ENCODE results near the gene ADARB2. TPM values are rescaled to one million over a fixed set of nuclear protein-coding genes. Genes with fewer than 3 reads are reported as not detected.

The ADARB2 gene
- total and polyA plus RNA-seq, 8 donors, result 0.34 to 24.7 (median 3.2) TPM

DNA sequence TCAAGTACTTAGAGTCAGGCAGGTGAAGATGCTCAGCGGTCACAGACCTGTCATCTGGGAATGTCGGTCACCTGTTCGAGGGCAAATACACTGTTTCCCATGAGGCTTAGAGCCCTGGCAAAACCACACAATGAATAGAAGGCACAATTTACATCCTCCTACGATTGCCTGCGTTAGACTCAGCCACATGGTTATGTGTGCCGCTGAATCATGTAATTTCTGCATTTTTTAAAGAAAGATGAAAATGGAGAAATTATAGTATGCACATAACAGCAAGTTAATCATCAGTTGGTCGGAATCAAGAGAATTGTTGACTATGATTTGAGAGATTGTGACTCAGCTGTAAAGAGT lies 158.2 kb downstream of the ADARB2 start:
- intact Hi-C loops (cut with DNase I), result no loop called here
- DNase-seq, result no peak
- no peaks in the 10 kb centered on the region for H3K9me3 ChIP-seq
- H3K4me1 ChIP-seq, result no peaks in the 10 kb centered on the region
- no peaks in the 10 kb centered on the region for H3K36me3 ChIP-seq
- H3K27ac ChIP-seq, result no peak overlapping the region
- H3K27me3 ChIP-seq, result no peaks in the 10 kb centered on the region
- no peak overlapping the region for H3K4me3 ChIP-seq
- WGBS, 2 donors, result 54 to 70% methylated on average over 7 of the region's 7 CpGs
- TF ChIP-seq, protein P1, sequence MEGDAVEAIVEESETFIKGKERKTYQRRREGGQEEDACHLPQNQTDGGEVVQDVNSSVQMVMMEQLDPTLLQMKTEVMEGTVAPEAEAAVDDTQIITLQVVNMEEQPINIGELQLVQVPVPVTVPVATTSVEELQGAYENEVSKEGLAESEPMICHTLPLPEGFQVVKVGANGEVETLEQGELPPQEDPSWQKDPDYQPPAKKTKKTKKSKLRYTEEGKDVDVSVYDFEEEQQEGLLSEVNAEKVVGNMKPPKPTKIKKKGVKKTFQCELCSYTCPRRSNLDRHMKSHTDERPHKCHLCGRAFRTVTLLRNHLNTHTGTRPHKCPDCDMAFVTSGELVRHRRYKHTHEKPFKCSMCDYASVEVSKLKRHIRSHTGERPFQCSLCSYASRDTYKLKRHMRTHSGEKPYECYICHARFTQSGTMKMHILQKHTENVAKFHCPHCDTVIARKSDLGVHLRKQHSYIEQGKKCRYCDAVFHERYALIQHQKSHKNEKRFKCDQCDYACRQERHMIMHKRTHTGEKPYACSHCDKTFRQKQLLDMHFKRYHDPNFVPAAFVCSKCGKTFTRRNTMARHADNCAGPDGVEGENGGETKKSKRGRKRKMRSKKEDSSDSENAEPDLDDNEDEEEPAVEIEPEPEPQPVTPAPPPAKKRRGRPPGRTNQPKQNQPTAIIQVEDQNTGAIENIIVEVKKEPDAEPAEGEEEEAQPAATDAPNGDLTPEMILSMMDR (IDR thresholded peaks at IDR 0.05), result no peak
- no peak for FAIRE-seq
- no peak for ATAC-seq

- FAIRE-seq, result no peak
- Histone ChIP-seq H3K27ac (no peak overlapping the region), H3K4me1 (no peaks in the 10 kb centered on the region), H3K4me3 (no peak overlapping the region), H3K9me3 (no peaks in the 10 kb centered on the region), H3K36me3 (no peaks in the 10 kb centered on the region), H3K27me3 (no peaks in the 10 kb centered on the region)
- intact Hi-C loops (cut with DNase I), result no loop called here
- ATAC-seq, result no peak
- 55 to 75% methylated on average over 19 of the region's 19 CpGs for WGBS, 2 donors
- DNase-seq, result peak in 1 of 6 donors; percentile 28
- TF ChIP-seq, protein P1 (IDR thresholded peaks at IDR 0.05), result no peak
These were observed 158.8 kb downstream of the ADARB2 start for GRCh38 chr10:1578392-1579140.

- Histone ChIP-seq H3K27ac (no peak overlapping the region), H3K27me3 (no peaks in the 10 kb centered on the region), H3K4me1 (no peaks in the 10 kb centered on the region), H3K36me3 (no peaks in the 10 kb centered on the region), H3K9me3 (no peaks in the 10 kb centered on the region), H3K4me3 (no peak overlapping the region)
- ATAC-seq (no peak), FAIRE-seq (no peak), DNase-seq (no peak)
- intact Hi-C loops (cut with DNase I), result no loop called here
- 63 to 77% methylated on average over 8 of the region's 8 CpGs for WGBS, 2 donors
- TF ChIP-seq, protein P1 (IDR thresholded peaks at IDR 0.05), result no peak
These were observed 159.4 kb downstream of the ADARB2 start for GRCh38 chr10:1577945-1578344.

DNA sequence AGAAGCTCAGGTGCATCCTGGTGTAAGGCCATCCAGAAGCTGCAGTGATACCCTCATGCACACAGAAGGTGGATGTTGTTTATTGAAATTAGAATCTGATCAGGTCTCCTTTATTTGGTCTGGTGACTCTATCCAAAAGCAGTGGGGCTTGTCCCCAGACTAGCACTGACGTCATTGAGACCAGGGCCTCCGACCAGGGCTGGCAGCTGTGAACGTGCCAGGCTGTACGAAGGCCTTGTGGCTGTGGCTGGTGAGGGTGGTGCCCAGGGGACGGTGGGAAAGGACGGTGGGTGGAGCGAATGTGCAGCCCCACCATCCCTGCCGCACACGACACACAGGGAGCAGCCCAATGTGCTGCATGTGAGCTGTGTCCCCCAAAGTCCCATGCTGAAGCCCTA lies 160.0 kb downstream of the ADARB2 start:
- H3K4me1 ChIP-seq, result no peaks in the 10 kb centered on the region
- DNase-seq (peak in 1 of 6 donors; percentile 26), FAIRE-seq (no peak), ATAC-seq (no peak)
- H3K36me3 ChIP-seq, result no peaks in the 10 kb centered on the region
- H3K27ac ChIP-seq, result no peak overlapping the region
- TF ChIP-seq, protein P1 (IDR thresholded peaks at IDR 0.05), result no peak
- intact Hi-C loops (cut with DNase I), result no loop called here
- no peaks in the 10 kb centered on the region for H3K9me3 ChIP-seq
- no peaks in the 10 kb centered on the region for H3K27me3 ChIP-seq
- WGBS, 2 donors, result 60 to 70% methylated on average over 9 of the region's 9 CpGs
- H3K4me3 ChIP-seq, result no peak overlapping the region
